Kidney epithelial cell (primary cell): ENCODE measurements around the gene SLC22A7. TPM values are rescaled to one million over a fixed set of nuclear protein-coding genes. Genes with fewer than 3 reads are reported as not detected.
"Not testable (repeated sequence)": the region's sequence is repeated elsewhere in the genome, so short reads cannot be mapped to it uniquely, and the experiment has no call there.

Experiments used
- DNase-seq: peaks from one replicate; pipeline ENCODE4 v3.0.0-alpha.2; 2010; ENCODE audit warnings: low read depth
- H3K27me3 ChIP-seq: 2 replicates; pipeline ENCODE4 v1.6.0; 2011; ENCODE audit warnings: low read length; ENCODE audit not compliant: control insufficient read depth, insufficient read depth
- H3K36me3 ChIP-seq: 2 replicates; pipeline ENCODE4 v1.5.1; 2011; ENCODE audit warnings: low read length; ENCODE audit not compliant: control insufficient read depth, insufficient read depth
- H3K4me3 ChIP-seq: 2 replicates; pipeline ENCODE4 v1.5.1; 2011; ENCODE audit warnings: low read depth, mild to moderate bottlenecking, control low read depth, low read length
- total RNA-seq: library from RNA; depleted of rRNA; stranded (reverse); fragments of >200 nt; gene quantifications from 2 replicates; pipeline ENCODE4 v1.2.3, GENCODE V29; 2015
- TF ChIP-seq, protein P1 (sequence below): IDR thresholded peaks from 2 replicates; pipeline ENCODE4 v1.5.1; 2011; ENCODE audit warnings: mild to moderate bottlenecking, moderate library complexity, low read length, control low read depth, inconsistent platforms; ENCODE audit not compliant: insufficient read depth, poor library complexity, severe bottlenecking

SLC22A7 gene
- total RNA-seq, 1 donor from 2014 or later, result not detected

DNA sequence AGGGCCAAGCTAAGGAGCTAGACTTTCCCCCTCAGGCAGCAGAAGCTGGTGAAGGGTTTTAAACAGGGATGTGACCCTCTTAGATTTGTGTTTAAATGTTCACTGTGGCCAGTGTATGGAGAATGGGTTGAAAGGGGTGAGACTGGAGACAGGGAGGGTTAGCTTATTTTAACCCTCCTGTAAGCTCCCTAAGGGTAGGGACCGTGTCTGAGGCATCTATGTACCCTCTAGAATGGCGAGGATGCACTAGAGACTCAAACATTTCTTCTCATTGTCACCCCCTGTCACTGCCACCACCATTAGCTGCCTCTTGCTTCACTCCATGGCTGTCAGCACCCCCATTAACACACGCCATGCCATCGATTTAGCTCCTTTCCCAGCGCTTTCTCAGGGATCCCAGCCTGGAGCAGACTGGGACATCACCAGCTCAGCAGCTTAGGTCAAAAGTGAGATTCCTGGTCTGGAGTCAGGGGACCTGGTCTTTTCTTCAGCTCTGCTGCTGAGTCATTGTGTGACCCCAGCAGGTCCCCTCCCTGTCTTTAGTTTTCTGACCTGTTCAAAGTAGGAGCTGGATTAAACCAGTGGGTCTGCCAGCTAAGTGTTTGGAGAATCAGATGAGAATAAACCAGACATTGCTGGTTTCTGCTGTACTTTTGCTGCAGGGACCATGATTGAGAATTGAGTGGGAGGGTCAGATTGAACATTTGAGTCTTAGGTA, 1.1 kb upstream of the SLC22A7 start:
- Histone ChIP-seq H3K27me3 (peaks cover 35% of the 10 kb centered on the region), H3K4me3 (no peak overlapping the region), H3K36me3 (no peaks in the 10 kb centered on the region)
- TF ChIP-seq, protein P1, sequence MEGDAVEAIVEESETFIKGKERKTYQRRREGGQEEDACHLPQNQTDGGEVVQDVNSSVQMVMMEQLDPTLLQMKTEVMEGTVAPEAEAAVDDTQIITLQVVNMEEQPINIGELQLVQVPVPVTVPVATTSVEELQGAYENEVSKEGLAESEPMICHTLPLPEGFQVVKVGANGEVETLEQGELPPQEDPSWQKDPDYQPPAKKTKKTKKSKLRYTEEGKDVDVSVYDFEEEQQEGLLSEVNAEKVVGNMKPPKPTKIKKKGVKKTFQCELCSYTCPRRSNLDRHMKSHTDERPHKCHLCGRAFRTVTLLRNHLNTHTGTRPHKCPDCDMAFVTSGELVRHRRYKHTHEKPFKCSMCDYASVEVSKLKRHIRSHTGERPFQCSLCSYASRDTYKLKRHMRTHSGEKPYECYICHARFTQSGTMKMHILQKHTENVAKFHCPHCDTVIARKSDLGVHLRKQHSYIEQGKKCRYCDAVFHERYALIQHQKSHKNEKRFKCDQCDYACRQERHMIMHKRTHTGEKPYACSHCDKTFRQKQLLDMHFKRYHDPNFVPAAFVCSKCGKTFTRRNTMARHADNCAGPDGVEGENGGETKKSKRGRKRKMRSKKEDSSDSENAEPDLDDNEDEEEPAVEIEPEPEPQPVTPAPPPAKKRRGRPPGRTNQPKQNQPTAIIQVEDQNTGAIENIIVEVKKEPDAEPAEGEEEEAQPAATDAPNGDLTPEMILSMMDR, result no peak
- DNase-seq, result no peak

DNA sequence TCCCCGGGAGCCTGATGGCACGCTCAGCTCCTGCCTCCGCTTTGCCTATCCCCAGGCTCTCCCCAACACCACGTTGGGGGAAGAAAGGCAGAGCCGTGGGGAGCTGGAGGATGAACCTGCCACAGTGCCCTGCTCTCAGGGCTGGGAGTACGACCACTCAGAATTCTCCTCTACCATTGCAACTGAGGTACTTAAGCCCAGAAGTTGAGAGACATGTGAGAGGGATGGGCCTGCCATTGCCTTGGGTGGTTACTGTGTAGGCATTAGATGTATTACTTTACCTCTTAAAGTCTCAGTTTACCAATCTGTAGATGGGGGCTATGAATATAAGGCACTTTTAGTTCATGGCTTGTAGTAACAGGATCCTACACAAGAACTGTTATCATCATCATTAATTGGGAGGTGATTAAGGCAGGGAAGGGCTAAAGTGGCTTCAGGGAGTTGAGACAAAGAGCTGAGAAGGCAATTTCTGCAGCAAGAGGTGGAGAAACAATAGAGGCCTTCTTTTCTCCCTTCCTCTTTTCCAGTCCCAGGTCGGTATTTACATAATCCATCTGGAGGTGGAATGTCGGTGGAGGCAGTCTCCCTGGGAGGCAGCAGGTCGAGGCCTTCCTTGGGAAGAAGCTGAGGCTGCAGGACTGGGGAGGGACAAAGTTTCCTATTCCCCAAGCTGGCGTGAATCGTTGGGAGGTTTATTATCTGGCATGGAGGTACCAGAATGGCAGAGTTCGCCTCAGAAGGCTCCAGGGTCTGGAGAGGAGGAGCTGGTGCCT, 691 bp downstream of the SLC22A7 start:
- no peak for DNase-seq
- Histone ChIP-seq H3K4me3 (no peak overlapping the region), H3K36me3 (no peaks in the 10 kb centered on the region), H3K27me3 (peaks cover 34% of the 10 kb centered on the region)
- TF ChIP-seq, protein P1, result no peak

GRCh38 chr6:43299338-43300293, 1.6 kb downstream of the SLC22A7 start:
- no peak for DNase-seq
- TF ChIP-seq, protein P1, result no peak
- peaks cover 34% of the 10 kb centered on the region for H3K27me3 ChIP-seq
- no peaks in the 10 kb centered on the region for H3K36me3 ChIP-seq
- H3K4me3 ChIP-seq, result no peak overlapping the region

GRCh38 chr6:43301081-43301870, 3.2 kb downstream of the SLC22A7 start:
- peaks cover 36% of the 10 kb centered on the region for H3K27me3 ChIP-seq
- no peaks in the 10 kb centered on the region for H3K36me3 ChIP-seq
- TF ChIP-seq, protein P1, result no peak
- no peak for DNase-seq
- no peak overlapping the region for H3K4me3 ChIP-seq

- TF ChIP-seq, protein P1, result no peak
These were observed 4.1 kb downstream of the SLC22A7 start for GRCh38 chr6:43302126-43302525.

GRCh38 chr6:43303006-43303405, 4.9 kb downstream of the SLC22A7 start:
- H3K36me3 ChIP-seq, H3K4me3 ChIP-seq, DNase-seq: not testable (repeated sequence)
- peaks cover 30% of the 10 kb centered on the region for H3K27me3 ChIP-seq

More at GRCh38 chr6:43302126-43302525, 4.1 kb downstream of the SLC22A7 start:
- Histone ChIP-seq H3K4me3 (no peak overlapping the region), H3K27me3 (peaks cover 32% of the 10 kb centered on the region), H3K36me3 (no peaks in the 10 kb centered on the region)
- DNase-seq, result no peak
